Epithelial cell of alveolus of lung (primary cell): ENCODE measurements around the gene TNF. TPM values are rescaled to one million over a fixed set of nuclear protein-coding genes. Genes with fewer than 3 reads are reported as not detected.

Experiments used
- total RNA-seq: library from RNA; depleted of rRNA; stranded (reverse); fragments of >200 nt; gene quantifications from 2 replicates; pipeline ENCODE4 v1.2.1, GENCODE V29; 2015

TNF gene
- total RNA-seq: not detected in 2 replicates

GRCh38 chr6:31575335-31575901 lies at the start of gene TNF:
TSS of gene TNF (plus strand) at chr6:31575565. CDS start at chr6:31575742, 177 bp downstream.

GRCh38 chr6:31528821-31529328 lies 46.5 kb upstream of the TNF start, which contains the start of gene MCCD1:
TSS of gene MCCD1 (plus strand) at chr6:31528962. CDS start at chr6:31529015, 53 bp downstream.

GRCh38 chr6:31541658-31542521 lies 33.5 kb upstream of the TNF start, which contains the start of gene DDX39B:
TSS of gene DDX39B (minus strand) at chr6:31542003. CDS start at chr6:31540532, 1,471 bp downstream.

GRCh38 chr6:31546339-31546957 lies 28.9 kb upstream of the TNF start, which contains the start of gene ATP6V1G2:
TSS of gene ATP6V1G2 (minus strand) at chr6:31546608. CDS start at chr6:31546559, 49 bp downstream.

GRCh38 chr6:31546958-31547726 lies 28.2 kb upstream of the TNF start, which contains the start of gene NFKBIL1:
TSS of gene NFKBIL1 (plus strand) at chr6:31547608. CDS start at chr6:31547695, 87 bp downstream.

GRCh38 chr6:31572041-31572911 lies 3.1 kb upstream of the TNF start, which contains the start of gene LTA:
TSS of gene LTA (plus strand) at chr6:31572289. CDS start at chr6:31572743, 454 bp downstream.

GRCh38 chr6:31582230-31582643 lies 6.9 kb downstream of the TNF start, which contains the start of gene LTB:
TSS of gene LTB (minus strand) at chr6:31582424. CDS start at chr6:31582417, 7 bp downstream.

GRCh38 chr6:31586008-31586407 lies 10.6 kb downstream of the TNF start, which contains the start of gene LST1:
TSS of gene LST1 (plus strand) at chr6:31586277. CDS start at chr6:31587300, 1,023 bp downstream.

GRCh38 chr6:31614684-31615578 lies 39.6 kb downstream of the TNF start, which contains the start of gene AIF1:
TSS of gene AIF1 (plus strand) at chr6:31615234. CDS start at chr6:31615330, 96 bp downstream.

GRCh38 chr6:31620586-31621319 lies 45.4 kb downstream of the TNF start, which contains the start of gene PRRC2A:
TSS of gene PRRC2A (plus strand) at chr6:31620715. CDS start at chr6:31622790, 2,075 bp downstream.

Other genes starting within 250 kb of the TNF start
- 289 and 417 TPM in 2 replicates for gene HLA-B, start 218.4 kb upstream of the TNF start, total RNA-seq
- 13.7 and 29.2 TPM in 2 replicates for gene MICA, start 172.0 kb upstream of the TNF start, total RNA-seq
- gene MICB, start 77.4 kb upstream of the TNF start, total RNA-seq: 1.8 and 23.1 TPM in 2 replicates
- not detected in 2 replicates for gene MCCD1, start 46.6 kb upstream of the TNF start, total RNA-seq
- gene DDX39B, start 33.6 kb upstream of the TNF start, total RNA-seq: 517 and 600 TPM in 2 replicates
- gene ATP6V1G2, start 29.0 kb upstream of the TNF start, total RNA-seq: 4.1 and 5.9 TPM in 2 replicates
- gene NFKBIL1, start 28.0 kb upstream of the TNF start, total RNA-seq: 17.8 and 24.4 TPM in 2 replicates
- not detected in 2 replicates for gene LTA, start 3.3 kb upstream of the TNF start, total RNA-seq
- 0.91 TPM in 1 of 2 replicates, not detected in the other for gene LTB, start 6.9 kb downstream of the TNF start, total RNA-seq
- gene LST1, start 10.7 kb downstream of the TNF start, total RNA-seq: 0.08 TPM in 1 of 2 replicates, not detected in the other
- not detected in 2 replicates for gene NCR3, start 17.4 kb downstream of the TNF start, total RNA-seq
- not detected in 2 replicates for gene AIF1, start 39.7 kb downstream of the TNF start, total RNA-seq
- 80.5 and 92.3 TPM in 2 replicates for gene PRRC2A, start 45.1 kb downstream of the TNF start, total RNA-seq
- 217 and 269 TPM in 2 replicates for gene BAG6, start 77.1 kb downstream of the TNF start, total RNA-seq
- gene APOM, start 80.3 kb downstream of the TNF start, total RNA-seq: 1.8 and 3.0 TPM in 2 replicates
- gene C6orf47, start 85.2 kb downstream of the TNF start, total RNA-seq: 16.0 and 18.2 TPM in 2 replicates
- 20.8 and 34.9 TPM in 2 replicates for gene GPANK1, start 89.4 kb downstream of the TNF start, total RNA-seq
- 297 and 307 TPM in 2 replicates for gene CSNK2B, start 90.5 kb downstream of the TNF start, total RNA-seq
- 0.91 and 2.1 TPM in 2 replicates for gene LY6G5B, start 94.4 kb downstream of the TNF start, total RNA-seq
- 0.64 and 1.4 TPM in 2 replicates for gene LY6G5C, start 105.5 kb downstream of the TNF start, total RNA-seq
- 28.1 and 28.7 TPM in 2 replicates for gene ABHD16A, start 127.8 kb downstream of the TNF start, total RNA-seq
- not detected in 2 replicates for gene LY6G6F, start 131.3 kb downstream of the TNF start, total RNA-seq
- gene LY6G6D, start 139.8 kb downstream of the TNF start, total RNA-seq: not detected in 2 replicates
- gene LY6G6C, start 146.2 kb downstream of the TNF start, total RNA-seq: not detected in 2 replicates
- not detected in 2 replicates for gene MPIG6B, start 147.8 kb downstream of the TNF start, total RNA-seq
- gene DDAH2, start 153.7 kb downstream of the TNF start, total RNA-seq: 41.9 and 42.4 TPM in 2 replicates
- 281 and 648 TPM in 2 replicates for gene CLIC1, start 161.0 kb downstream of the TNF start, total RNA-seq
- 5.0 and 10.5 TPM in 2 replicates for gene MSH5, start 164.4 kb downstream of the TNF start, total RNA-seq
- gene SAPCD1, start 187.1 kb downstream of the TNF start, total RNA-seq: not detected in 2 replicates
- gene VWA7, start 201.8 kb downstream of the TNF start, total RNA-seq: 0.13 TPM in 1 of 2 replicates, not detected in the other
- 44.4 and 93.2 TPM in 2 replicates for gene VARS1, start 220.2 kb downstream of the TNF start, total RNA-seq
- 75.9 and 82.9 TPM in 2 replicates for gene LSM2, start 231.4 kb downstream of the TNF start, total RNA-seq
- gene HSPA1L, start 239.7 kb downstream of the TNF start, total RNA-seq: 0.48 and 0.78 TPM in 2 replicates
- 54.6 and 130 TPM in 2 replicates for gene HSPA1A, start 240.0 kb downstream of the TNF start, total RNA-seq